Tibial nerve (tissue), 4 donors: ENCODE data around the gene EXOC4. TPM values are rescaled to one million over a fixed set of nuclear protein-coding genes. Genes with fewer than 3 reads are reported as not detected.

Experiments used
- DNase-seq, 2 donors: peaks; one replicate each; pipeline ENCODE4 v3.0.0-alpha.2; 2019; ENCODE audit warnings: low spot score in 2 of 2
- H3K27ac ChIP-seq, 4 donors: fragments of 200-600 bp; sonication (generic) in 3 of 4; one replicate each; pipeline ENCODE4 v1.5.1; 2017 to 2019; ENCODE audit warnings: mild to moderate bottlenecking in 1 of 4
- H3K27me3 ChIP-seq, 2 donors: fragments of 200-600 bp; sonication (generic) in 1 of 2; one replicate each; pipeline versions ENCODE4 v1.5.1 to v1.6.0; 2017 to 2019
- H3K36me3 ChIP-seq, 3 donors: fragments of 200-600 bp; sonication (generic); one replicate each; pipeline ENCODE4 v1.5.1; 2018 to 2019
- H3K4me1 ChIP-seq, 4 donors: fragments of 200-600 bp; sonication (generic) in 3 of 4; one replicate each; pipeline ENCODE4 v1.5.1; 2017 to 2019
- H3K4me3 ChIP-seq, 4 donors: fragments of 200-600 bp; sonication (generic) in 3 of 4; one replicate each; pipeline ENCODE4 v1.5.1; 2017 to 2019; ENCODE audit warnings: mild to moderate bottlenecking in 1 of 4, moderate library complexity in 1 of 4
- H3K9me3 ChIP-seq, 4 donors: fragments of 200-600 bp; sonication (generic) in 3 of 4; one replicate each; pipeline ENCODE4 v1.5.1; 2017 to 2019
- EP300 ChIP-seq, 2 donors: sonication (generic); formaldehyde crosslinking; IDR thresholded peaks; one replicate each; pipeline ENCODE4 v1.6.1; 2017; ENCODE audit warnings: antibody characterized with exemption in 2 of 2, mild to moderate bottlenecking in 1 of 2
- POLR2A ChIP-seq, 2 donors: fragments of 450-650 bp; IDR thresholded peaks; one replicate each; pipeline ENCODE4 v1.6.1; 2017; ENCODE audit warnings: antibody characterized with exemption in 2 of 2, mild to moderate bottlenecking in 2 of 2, moderate library complexity in 2 of 2
- WGBS, 2 donors: methylation state at CpG; one replicate each; pipeline ENCODE4 v1.1.5; 2018; 5-methylcytosine and 5-hydroxymethylcytosine counted together
- total RNA-seq, 4 donors: library from RNA; depleted of rRNA; stranded (reverse); fragments of >200 nt; gene quantifications; one replicate each; pipeline ENCODE4 v1.1.0, GENCODE V29; 2016
- TF ChIP-seq, protein P1 (sequence below), 5 experiments: fragments of 200-600 bp in 3 of 5; fragments of 450-650 bp in 2 of 5; sonication (generic) in 3 of 5; IDR thresholded peaks; one replicate each; pipeline ENCODE4 v1.5.1; 2016 to 2019; ENCODE audit warnings: antibody characterized with exemption in 5 of 5, mild to moderate bottlenecking in 3 of 5, moderate library complexity in 2 of 5

EXOC4 gene
- total RNA-seq, 4 donors from 2014 or later = 70.0 to 104 (median 85.8) TPM

DNA sequence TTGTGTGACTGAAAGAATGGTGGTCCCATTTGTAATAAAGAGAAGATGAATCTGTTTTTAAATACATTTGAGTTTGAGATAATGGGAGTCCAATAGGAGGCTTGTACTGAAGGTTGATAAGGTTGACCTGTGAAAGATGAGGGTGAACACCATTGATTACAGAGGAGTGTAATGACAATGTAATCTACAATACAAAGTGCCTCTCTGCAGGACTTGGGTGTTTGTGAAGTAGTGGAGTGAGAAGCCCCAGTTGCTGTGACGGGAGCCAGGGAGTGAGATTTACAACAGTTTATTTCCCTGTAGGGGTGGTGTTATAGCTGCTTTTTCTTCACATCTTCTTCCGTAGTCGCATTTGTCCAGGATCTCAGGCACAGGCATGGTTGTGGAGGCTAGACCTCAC is 189.9 kb downstream of the EXOC4 start:
- Histone ChIP-seq H3K9me3 (no peaks in the 10 kb centered on the region), H3K4me3 (no peak overlapping the region), H3K27ac (no peak overlapping the region), H3K36me3 (no peaks in the 10 kb centered on the region), H3K4me1 (no peaks in the 10 kb centered on the region), H3K27me3 (no peaks in the 10 kb centered on the region)
- WGBS, 2 donors = 93% methylated on average over 3 of the region's 3 CpGs
- no peak for TF ChIP-seq EP300 (IDR thresholded peaks at IDR 0.05)
- no peak for TF ChIP-seq POLR2A (IDR thresholded peaks at IDR 0.05)
- TF ChIP-seq, protein P1, sequence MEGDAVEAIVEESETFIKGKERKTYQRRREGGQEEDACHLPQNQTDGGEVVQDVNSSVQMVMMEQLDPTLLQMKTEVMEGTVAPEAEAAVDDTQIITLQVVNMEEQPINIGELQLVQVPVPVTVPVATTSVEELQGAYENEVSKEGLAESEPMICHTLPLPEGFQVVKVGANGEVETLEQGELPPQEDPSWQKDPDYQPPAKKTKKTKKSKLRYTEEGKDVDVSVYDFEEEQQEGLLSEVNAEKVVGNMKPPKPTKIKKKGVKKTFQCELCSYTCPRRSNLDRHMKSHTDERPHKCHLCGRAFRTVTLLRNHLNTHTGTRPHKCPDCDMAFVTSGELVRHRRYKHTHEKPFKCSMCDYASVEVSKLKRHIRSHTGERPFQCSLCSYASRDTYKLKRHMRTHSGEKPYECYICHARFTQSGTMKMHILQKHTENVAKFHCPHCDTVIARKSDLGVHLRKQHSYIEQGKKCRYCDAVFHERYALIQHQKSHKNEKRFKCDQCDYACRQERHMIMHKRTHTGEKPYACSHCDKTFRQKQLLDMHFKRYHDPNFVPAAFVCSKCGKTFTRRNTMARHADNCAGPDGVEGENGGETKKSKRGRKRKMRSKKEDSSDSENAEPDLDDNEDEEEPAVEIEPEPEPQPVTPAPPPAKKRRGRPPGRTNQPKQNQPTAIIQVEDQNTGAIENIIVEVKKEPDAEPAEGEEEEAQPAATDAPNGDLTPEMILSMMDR (IDR thresholded peaks at IDR 0.05) = no peak
- no peak for DNase-seq

DNA sequence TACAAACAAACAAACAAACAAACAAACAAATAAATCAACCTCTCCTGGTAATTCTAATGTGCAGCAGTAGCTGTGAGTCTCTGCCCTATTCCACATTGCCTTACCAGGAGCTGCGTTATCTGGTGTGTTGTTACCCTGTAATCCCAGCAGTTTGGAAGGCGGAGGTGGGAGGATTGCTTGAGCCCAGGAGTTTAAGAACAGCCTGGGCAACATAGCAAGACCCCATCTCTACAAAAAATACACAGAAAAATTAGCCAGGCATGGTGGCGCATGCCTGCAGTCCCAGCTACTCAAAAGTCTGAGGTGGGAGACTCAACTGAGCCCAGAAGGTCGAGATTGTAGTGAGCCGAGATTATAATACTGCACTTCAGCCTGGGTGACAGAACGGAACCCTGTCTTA is 192.7 kb downstream of the EXOC4 start:
- H3K36me3 ChIP-seq = no peaks in the 10 kb centered on the region
- DNase-seq = no peak
- H3K27ac ChIP-seq = no peak overlapping the region
- TF ChIP-seq, protein P1 (IDR thresholded peaks at IDR 0.05) = no peak
- no peak for TF ChIP-seq POLR2A (IDR thresholded peaks at IDR 0.05)
- no peak for TF ChIP-seq EP300 (IDR thresholded peaks at IDR 0.05)
- no peak overlapping the region for H3K4me3 ChIP-seq
- WGBS, 2 donors = 96% methylated on average over 6 of the region's 6 CpGs
- H3K9me3 ChIP-seq = no peaks in the 10 kb centered on the region
- H3K4me1 ChIP-seq = no peaks in the 10 kb centered on the region
- H3K27me3 ChIP-seq = no peaks in the 10 kb centered on the region

DNA sequence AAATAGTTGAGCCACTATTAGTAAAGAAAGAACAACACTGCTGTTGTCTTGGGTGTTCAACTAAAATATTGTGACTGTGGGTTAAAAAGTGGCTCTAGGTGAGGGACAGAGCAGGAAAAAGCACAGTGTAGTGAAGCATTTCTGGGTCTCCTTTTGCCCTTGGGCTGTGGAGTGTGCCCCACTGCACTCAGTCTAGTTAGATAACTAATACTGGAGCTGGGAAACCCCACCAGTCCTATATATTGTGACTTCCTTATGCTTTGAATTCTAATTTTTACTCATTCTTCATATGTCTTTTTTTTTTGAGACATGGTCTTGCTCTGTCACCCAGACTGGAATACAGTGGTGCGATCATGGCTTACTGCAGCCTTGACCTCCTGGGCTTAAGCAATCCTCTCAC is 195.1 kb downstream of the EXOC4 start:
- Histone ChIP-seq H3K4me1 (no peaks in the 10 kb centered on the region), H3K27ac (no peak overlapping the region), H3K4me3 (no peak overlapping the region), H3K27me3 (no peaks in the 10 kb centered on the region), H3K36me3 (no peaks in the 10 kb centered on the region), H3K9me3 (no peaks in the 10 kb centered on the region)
- 95 to 100% methylated on average over 1 of the region's 1 CpG for WGBS, 2 donors
- no peak for DNase-seq
- TF ChIP-seq POLR2A (IDR thresholded peaks at IDR 0.05) = no peak
- no peak for TF ChIP-seq EP300 (IDR thresholded peaks at IDR 0.05)
- TF ChIP-seq, protein P1 (IDR thresholded peaks at IDR 0.05) = no peak

DNA sequence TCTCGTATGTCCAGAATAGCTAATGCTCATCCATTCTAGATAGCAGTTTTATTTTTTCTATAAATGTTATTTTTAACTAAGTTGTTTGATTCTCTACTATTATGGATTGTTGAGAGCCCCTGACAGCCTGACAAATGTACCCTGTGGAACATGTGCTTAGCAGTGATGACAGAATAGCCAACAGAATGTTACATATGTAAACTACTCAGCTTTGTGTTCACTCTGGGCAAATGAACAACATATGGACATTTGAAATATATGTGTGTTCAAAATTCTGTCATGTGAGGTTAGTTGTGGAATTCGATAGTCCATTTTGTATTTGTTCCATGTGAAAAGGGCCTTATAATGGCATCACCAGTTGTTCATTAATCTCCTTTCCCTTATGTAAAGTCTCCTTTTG is 199.7 kb downstream of the EXOC4 start:
- DNase-seq = no peak
- Histone ChIP-seq H3K4me1 (no peaks in the 10 kb centered on the region), H3K9me3 (no peaks in the 10 kb centered on the region), H3K36me3 (no peaks in the 10 kb centered on the region), H3K4me3 (no peak overlapping the region), H3K27ac (no peak overlapping the region), H3K27me3 (no peaks in the 10 kb centered on the region)
- TF ChIP-seq POLR2A (IDR thresholded peaks at IDR 0.05) = no peak
- no peak for TF ChIP-seq EP300 (IDR thresholded peaks at IDR 0.05)
- TF ChIP-seq, protein P1 (IDR thresholded peaks at IDR 0.05) = no peak
- WGBS, 2 donors = 83 to 87% methylated on average over 2 of the region's 2 CpGs

DNA sequence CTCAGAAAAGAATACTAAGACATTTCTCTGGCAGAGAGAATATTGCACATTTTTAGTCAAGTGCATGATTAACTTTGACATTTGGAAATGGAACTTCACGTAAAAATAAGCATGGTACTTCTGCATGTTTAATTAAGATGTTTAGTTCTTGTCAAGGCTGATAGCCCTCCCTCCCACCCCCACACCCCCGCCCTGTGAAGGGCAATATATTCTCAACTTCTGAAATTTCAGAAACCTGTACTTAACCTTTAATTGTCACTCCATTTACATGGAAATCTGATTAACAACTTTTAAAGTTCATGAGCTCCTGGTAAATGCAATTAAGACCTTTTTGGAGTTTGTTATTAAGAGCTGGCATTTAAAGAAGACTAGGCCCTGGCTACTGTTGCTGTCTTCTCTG is 205.8 kb downstream of the EXOC4 start:
- DNase-seq = no peak
- Histone ChIP-seq H3K27ac (no peak overlapping the region), H3K27me3 (no peaks in the 10 kb centered on the region), H3K4me3 (no peak overlapping the region), H3K4me1 (no peaks in the 10 kb centered on the region), H3K9me3 (no peaks in the 10 kb centered on the region), H3K36me3 (no peaks in the 10 kb centered on the region)
- TF ChIP-seq EP300 (IDR thresholded peaks at IDR 0.05) (no peak), POLR2A (IDR thresholded peaks at IDR 0.05) (no peak)
- TF ChIP-seq, protein P1 (IDR thresholded peaks at IDR 0.05) = no peak
- WGBS, 2 donors = 89 to 91% methylated on average over 2 of the region's 2 CpGs
